IMR-90 (cell line): ENCODE measurements around the gene UBASH3B. TPM values are rescaled to one million over a fixed set of nuclear protein-coding genes. Genes with fewer than 3 reads are reported as not detected.

Experiments
- ATAC-seq: fragments of 200-7000 bp; cut with Tn5 transposase; 2 replicates; pipeline ENCODE4 v1.9.1; 2020; ENCODE audit warnings: low read depth, mild to moderate bottlenecking, moderate library complexity
- BruUV-seq: library from RNA; stranded (reverse); fragments of 400-500 nt; replicated peaks from 2 replicates; lab custom pipeline; 2021; lab: Mats Ljungman, UMichigan
- CTCF ChIA-PET: fragments of 300-600 bp; formaldehyde crosslinking; extraction: SDS; loops from one replicate; lab custom pipeline; 2021; ENCODE audit warnings: antibody characterized with exemption; lab: Yijun Ruan, JAX
- POLR2A ChIA-PET: fragments of 300-600 bp; sonication (Branson Sonifier 250); formaldehyde crosslinking; loops from one replicate; lab custom pipeline; 2022; ENCODE audit warnings: antibody characterized with exemption; ENCODE audit not compliant: unreplicated experiment; lab: Charles Lee
- DNase-seq: peaks from one replicate; pipeline ENCODE4 v3.0.0; 2013
- H2AFZ ChIP-seq: replicated peaks from 2 replicates; pipeline ENCODE3; 2013; ENCODE audit warnings: low read length, mild to moderate bottlenecking; ENCODE audit not compliant: poor library complexity
- H2AK5ac ChIP-seq: 2 replicates; pipeline ENCODE4 v1.6.1; 2013; ENCODE audit warnings: low read depth, low read length, inconsistent platforms
- H2AK9ac ChIP-seq: replicated peaks from 2 replicates; pipeline ENCODE3; 2013; ENCODE audit warnings: mild to moderate bottlenecking, low read depth, low read length, moderate library complexity; ENCODE audit not compliant: poor library complexity
- H2BK120ac ChIP-seq: 2 replicates; pipeline ENCODE4 v1.6.1; 2013; ENCODE audit warnings: low read depth, low read length, inconsistent platforms
- H2BK15ac ChIP-seq: 3 replicates; pipeline ENCODE4 v1.6.1; 2013; ENCODE audit warnings: low read depth, low read length, inconsistent platforms
- H2BK20ac ChIP-seq: 2 replicates; pipeline ENCODE4 v1.6.1; 2013; ENCODE audit warnings: low read depth, mild to moderate bottlenecking, inconsistent platforms, low read length, moderate library complexity
- H2BK5ac ChIP-seq: 2 replicates; pipeline ENCODE4 v1.6.1; 2013; ENCODE audit warnings: mild to moderate bottlenecking, low read depth, low read length, inconsistent platforms; ENCODE audit not compliant: poor library complexity, severe bottlenecking
- H3K14ac ChIP-seq: replicated peaks from 2 replicates; pipeline ENCODE4 v1.6.1; 2013; ENCODE audit warnings: low read depth, low read length, inconsistent platforms
- H3K18ac ChIP-seq: 2 replicates; pipeline ENCODE4 v1.6.1; 2013; ENCODE audit warnings: low read depth, low read length, control low read depth
- H3K23ac ChIP-seq: 2 replicates; pipeline ENCODE4 v1.6.1; 2013; ENCODE audit warnings: low read depth, low read length, inconsistent platforms
- H3K27ac ChIP-seq: 2 replicates; pipeline ENCODE4 v1.5.1; 2013; ENCODE audit warnings: mild to moderate bottlenecking, control low read depth, low read length; ENCODE audit not compliant: insufficient read depth
- H3K27me3 ChIP-seq: 2 replicates; pipeline ENCODE4 v1.6.1; 2013; ENCODE audit warnings: low read length; ENCODE audit not compliant: control insufficient read depth, insufficient read depth
- H3K36me3 ChIP-seq: 2 replicates; pipeline ENCODE4 v1.6.1; 2013; ENCODE audit warnings: low read length, mixed read lengths; ENCODE audit not compliant: control insufficient read depth, insufficient read depth
- H3K4ac ChIP-seq: 2 replicates; pipeline ENCODE4 v1.6.1; 2013; ENCODE audit warnings: low read depth, low read length, inconsistent platforms
- H3K4me1 ChIP-seq: 2 replicates; pipeline ENCODE4 v1.6.1; 2013; ENCODE audit warnings: low read length, mixed read lengths; ENCODE audit not compliant: control insufficient read depth, insufficient read depth
- H3K4me2 ChIP-seq: 2 replicates; pipeline ENCODE4 v1.6.1; 2013; ENCODE audit warnings: low read depth, mild to moderate bottlenecking, control low read depth, low read length, moderate library complexity
- H3K4me3 ChIP-seq: 2 replicates; pipeline ENCODE4 v1.5.1; 2013; ENCODE audit warnings: low read depth, mild to moderate bottlenecking, control low read depth, low read length, moderate library complexity; ENCODE audit not compliant: insufficient read depth
- H3K56ac ChIP-seq: 2 replicates; pipeline ENCODE4 v1.6.1; 2013; ENCODE audit warnings: low read length, inconsistent platforms; ENCODE audit not compliant: insufficient read depth; ENCODE audit errors: extremely low read depth
- H3K79me1 ChIP-seq, 2 experiments: 2 replicates each; pipeline ENCODE4 v1.6.1; 2013; ENCODE audit warnings: low read length in 2 of 2, inconsistent platforms in 1 of 2, low read depth in 1 of 2
- H3K9ac ChIP-seq: 2 replicates; pipeline ENCODE4 v1.6.1; 2013; ENCODE audit warnings: low read depth, low read length, control low read depth
- H3K9me1 ChIP-seq: 2 replicates; pipeline ENCODE4 v1.6.1; 2013; ENCODE audit warnings: low read length, inconsistent platforms; ENCODE audit not compliant: insufficient read depth
- H3K9me3 ChIP-seq: 2 replicates; pipeline ENCODE4 v1.6.1; 2013; ENCODE audit warnings: low read length; ENCODE audit not compliant: control insufficient read depth, insufficient read depth
- H4K20me1 ChIP-seq: 2 replicates; pipeline ENCODE4 v1.6.1; 2013; ENCODE audit warnings: low read length, inconsistent platforms; ENCODE audit not compliant: insufficient read depth
- H4K5ac ChIP-seq: 2 replicates; pipeline ENCODE4 v1.6.1; 2013; ENCODE audit warnings: mild to moderate bottlenecking, low read depth, low read length, control low read depth
- H4K8ac ChIP-seq, 2 experiments: 2 replicates each; pipeline ENCODE4 v1.6.1; 2013; ENCODE audit warnings: low read depth in 2 of 2, low read length in 2 of 2, control low read depth in 1 of 2, inconsistent platforms in 1 of 2
- H4K91ac ChIP-seq: 2 replicates; pipeline ENCODE4 v1.6.1; 2013; ENCODE audit warnings: low read depth, low read length, inconsistent platforms; ENCODE audit not compliant: insufficient read depth
- BHLHE40 ChIP-seq: fragments of 150-350 bp; IDR thresholded peaks from 2 replicates; pipeline ENCODE4 v1.6.1; 2016; ENCODE audit warnings: mild to moderate bottlenecking, low read depth, low read length
- CHD1 ChIP-seq: IDR thresholded peaks from 2 replicates; pipeline ENCODE4 v1.6.1; 2012; ENCODE audit warnings: low read depth, low read length, improper control_type of control experiment
- FOS ChIP-seq: fragments of 150-350 bp; IDR thresholded peaks from 2 replicates; pipeline ENCODE4 v1.6.1; 2016; ENCODE audit warnings: low read depth, low read length
- MAFK ChIP-seq: IDR thresholded peaks from 2 replicates; pipeline ENCODE4 v1.6.1; 2012; ENCODE audit warnings: low read depth, low read length, improper control_type of control experiment
- MAZ ChIP-seq: IDR thresholded peaks from 2 replicates; pipeline ENCODE4 v1.6.1; 2012; ENCODE audit warnings: low read depth, mild to moderate bottlenecking, low read length, improper control_type of control experiment, moderate library complexity, borderline replicate concordance
- MXI1 ChIP-seq: IDR thresholded peaks from 2 replicates; pipeline ENCODE4 v1.6.1; 2012; ENCODE audit warnings: low read depth, mild to moderate bottlenecking, low read length, moderate library complexity, borderline replicate concordance
- NFE2L2 ChIP-seq: fragments of 150-350 bp; IDR thresholded peaks from 2 replicates; pipeline ENCODE4 v1.6.1; 2016; ENCODE audit warnings: low read depth, mild to moderate bottlenecking, low read length
- POLR2A ChIP-seq: IDR thresholded peaks from 2 replicates; pipeline ENCODE4 v1.6.1; 2012; ENCODE audit warnings: mild to moderate bottlenecking, low read depth, low read length
- RAD21 ChIP-seq: IDR thresholded peaks from 2 replicates; pipeline ENCODE4 v1.6.1; 2012; ENCODE audit warnings: low read length, improper control_type of control experiment
- RCOR1 ChIP-seq: IDR thresholded peaks from 2 replicates; pipeline ENCODE4 v1.6.1; 2012; ENCODE audit warnings: mild to moderate bottlenecking, low read length, improper control_type of control experiment; ENCODE audit not compliant: insufficient replicate concordance
- RFX5 ChIP-seq: IDR thresholded peaks from 2 replicates; pipeline ENCODE4 v1.8.0; 2012; ENCODE audit warnings: low read depth, mild to moderate bottlenecking, low read length, moderate library complexity
- SMC3 ChIP-seq: fragments of 150-350 bp; IDR thresholded peaks from 2 replicates; pipeline ENCODE4 v1.6.1; 2016; ENCODE audit warnings: low read depth, mild to moderate bottlenecking, antibody characterized with exemption, low read length, moderate library complexity
- whole genome bisulfite sequencing, 2 experiments: methylation state at CpG; one replicate each; pipeline versions ENCODE4 v1.1.5 to v1.1.7; 2013; ENCODE audit warnings: missing lambda C conversion rate in 2 of 2; ENCODE audit not compliant: insufficient read length in 1 of 2; ENCODE audit errors: extremely low coverage in 2 of 2; 5-methylcytosine and 5-hydroxymethylcytosine counted together
- dilution Hi-C: fragments of 300-500 bp; cut with HindIII; formaldehyde crosslinking; loops from one replicate; pipeline ENCODE4 v1.14.3; 2018; ENCODE audit warnings: low sequenced_read_pairs; ENCODE audit not compliant: unreplicated experiment
- in situ Hi-C: fragments of 300-500 bp; cut with MboI; formaldehyde crosslinking; loops from 3 replicates; pipeline ENCODE4 v1.14.3; 2019; ENCODE audit warnings: low sequenced_read_pairs, inconsistent platforms, mixed read lengths
- intact Hi-C: fragments of 100-400 bp; cut with micrococcal nuclease; formaldehyde crosslinking; loops from 2 replicates; pipeline ENCODE4 v1.10.0; 2022
- polyA plus RNA-seq, 3 experiments: library from polyadenylated mRNA; depleted of rRNA; stranded (reverse); fragments of >200 nt; gene quantifications; 2 replicates each; pipeline ENCODE4 v1.2.3, GENCODE V29; 2012; ENCODE audit warnings: low replicate concordance in 1 of 3
- total RNA-seq: library from RNA; depleted of rRNA; stranded (reverse); fragments of >200 nt; gene quantifications from 2 replicates; pipeline ENCODE4 v1.2.3, GENCODE V29; 2012
- TF ChIP-seq, protein P1 (sequence below): conservative IDR thresholded peaks from 2 replicates; pipeline ENCODE4 v1.5.1; 2012; ENCODE audit warnings: mild to moderate bottlenecking, low read depth, low read length, improper control_type of control experiment
- TF ChIP-seq, protein P2 (sequence below): fragments of 150-350 bp; IDR thresholded peaks from 2 replicates; pipeline ENCODE4 v1.6.1; 2016; ENCODE audit warnings: low read depth, mild to moderate bottlenecking, low read length, moderate library complexity, borderline replicate concordance

Gene UBASH3B
- total and polyA plus RNA-seq, 2 of the 4 experiments (the other 2 are of a cell fraction): 27.2 to 48.0 TPM

DNA sequence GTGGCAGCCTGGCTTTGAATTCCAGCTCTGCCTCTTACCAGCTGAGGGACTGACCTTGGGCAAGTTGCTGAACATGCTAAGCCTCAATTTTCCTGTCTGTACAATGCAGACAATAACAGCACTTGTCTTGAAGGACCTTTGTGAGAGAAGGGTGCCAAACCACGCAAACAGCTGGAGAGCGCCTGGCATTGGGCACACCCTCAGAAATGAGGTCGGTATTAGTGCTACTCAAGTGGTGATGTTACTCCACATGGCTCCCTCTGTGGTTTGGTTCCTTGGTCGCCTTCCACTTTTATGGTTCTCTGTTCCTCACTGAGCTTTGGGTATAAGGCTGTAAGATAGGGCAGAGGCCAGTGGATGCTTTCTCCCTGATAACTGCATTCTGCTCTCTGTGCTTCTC lies 8.2 kb downstream of the UBASH3B start:
- Histone ChIP-seq H3K36me3 (peaks cover 4% of the 10 kb centered on the region; the same call in 1 of the 2 replicates), H3K9ac (no peak overlapping the region), H3K27me3 (no peaks in the 10 kb centered on the region), H3K56ac (no peak overlapping the region), H2BK5ac (peak overlapping the region; percentile 19), H2AFZ (no peak overlapping the region), H3K4ac (peak overlapping the region; percentile 48), H3K4me2 (no peak overlapping the region), H2BK20ac (peak overlapping the region; percentile 51; the same call in 1 of the 2 replicates), H3K27ac (no peak overlapping the region), H3K23ac (peak overlapping the region; percentile 52; the same call in 1 of the 2 replicates), H2BK15ac (no peak overlapping the region; the same call in 2 of the 3 replicates), H3K4me3 (no peak overlapping the region), H4K20me1 (peaks cover 43% of the 10 kb centered on the region), H2AK9ac (peak overlapping the region; percentile 15), H2AK5ac (peak overlapping the region; percentile 89; the same call in 1 of the 2 replicates), H3K9me1 (peaks cover 32% of the 10 kb centered on the region), H3K79me1 (peaks cover 23 to 91% of the 10 kb centered on the region in 2 experiments), H3K4me1 (peaks cover 31% of the 10 kb centered on the region), H4K5ac (0 out of 2 replicates have a peak overlapping the region, but pooled peaks have one; percentile 9), H2BK120ac (peak overlapping the region; percentile 47), H4K91ac (peak overlapping the region; percentile 17), H3K14ac (peak overlapping the region; percentile 36; the same call in 1 of the 2 replicates), H4K8ac (0 out of 4 replicates have a peak overlapping the region, but pooled peaks of 1 of the 2 experiments have one; percentile 13), H3K18ac (peak overlapping the region; percentile 14; the same call in 1 of the 2 replicates), H3K9me3 (no peaks in the 10 kb centered on the region)
- POLR2A ChIA-PET: no interaction called here
- WGBS, 2 experiments: 100% methylated on average over 2 of the region's 4 CpGs; no CpG with 5 or more reads in 1 of the 2 experiments
- in situ Hi-C loops: no loop called here
- dilution Hi-C loops: no loop called here
- ATAC-seq (no peak), DNase-seq (no peak)
- BruUV-seq: no TSS peak
- CTCF ChIA-PET: no interaction called here
- intact Hi-C loops: no loop called here
- TF ChIP-seq SMC3 (no peak), MAZ (no peak), NFE2L2 (no peak), CHD1 (no peak), BHLHE40 (no peak), MXI1 (no peak), RCOR1 (no peak), POLR2A (no peak), RFX5 (no peak), RAD21 (no peak), FOS (no peak), MAFK (no peak)
- TF ChIP-seq, protein P1, sequence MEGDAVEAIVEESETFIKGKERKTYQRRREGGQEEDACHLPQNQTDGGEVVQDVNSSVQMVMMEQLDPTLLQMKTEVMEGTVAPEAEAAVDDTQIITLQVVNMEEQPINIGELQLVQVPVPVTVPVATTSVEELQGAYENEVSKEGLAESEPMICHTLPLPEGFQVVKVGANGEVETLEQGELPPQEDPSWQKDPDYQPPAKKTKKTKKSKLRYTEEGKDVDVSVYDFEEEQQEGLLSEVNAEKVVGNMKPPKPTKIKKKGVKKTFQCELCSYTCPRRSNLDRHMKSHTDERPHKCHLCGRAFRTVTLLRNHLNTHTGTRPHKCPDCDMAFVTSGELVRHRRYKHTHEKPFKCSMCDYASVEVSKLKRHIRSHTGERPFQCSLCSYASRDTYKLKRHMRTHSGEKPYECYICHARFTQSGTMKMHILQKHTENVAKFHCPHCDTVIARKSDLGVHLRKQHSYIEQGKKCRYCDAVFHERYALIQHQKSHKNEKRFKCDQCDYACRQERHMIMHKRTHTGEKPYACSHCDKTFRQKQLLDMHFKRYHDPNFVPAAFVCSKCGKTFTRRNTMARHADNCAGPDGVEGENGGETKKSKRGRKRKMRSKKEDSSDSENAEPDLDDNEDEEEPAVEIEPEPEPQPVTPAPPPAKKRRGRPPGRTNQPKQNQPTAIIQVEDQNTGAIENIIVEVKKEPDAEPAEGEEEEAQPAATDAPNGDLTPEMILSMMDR: no peak
- TF ChIP-seq, protein P2, sequence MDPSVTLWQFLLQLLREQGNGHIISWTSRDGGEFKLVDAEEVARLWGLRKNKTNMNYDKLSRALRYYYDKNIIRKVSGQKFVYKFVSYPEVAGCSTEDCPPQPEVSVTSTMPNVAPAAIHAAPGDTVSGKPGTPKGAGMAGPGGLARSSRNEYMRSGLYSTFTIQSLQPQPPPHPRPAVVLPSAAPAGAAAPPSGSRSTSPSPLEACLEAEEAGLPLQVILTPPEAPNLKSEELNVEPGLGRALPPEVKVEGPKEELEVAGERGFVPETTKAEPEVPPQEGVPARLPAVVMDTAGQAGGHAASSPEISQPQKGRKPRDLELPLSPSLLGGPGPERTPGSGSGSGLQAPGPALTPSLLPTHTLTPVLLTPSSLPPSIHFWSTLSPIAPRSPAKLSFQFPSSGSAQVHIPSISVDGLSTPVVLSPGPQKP: no peak
